AG09319 (cell line): ENCODE data around the gene PROX2.

Experiments
- DNase-seq: peaks from one replicate; pipeline ENCODE4 v3.0.0-alpha.2; 2010; ENCODE audit warnings: low read depth; ENCODE audit errors: extremely low read depth
- TF ChIP-seq, protein P1 (sequence below): IDR thresholded peaks from 2 replicates; pipeline ENCODE4 v1.5.1; 2011; ENCODE audit warnings: low read depth, mild to moderate bottlenecking, inconsistent platforms, low read length, moderate library complexity

The PROX2 gene

DNA sequence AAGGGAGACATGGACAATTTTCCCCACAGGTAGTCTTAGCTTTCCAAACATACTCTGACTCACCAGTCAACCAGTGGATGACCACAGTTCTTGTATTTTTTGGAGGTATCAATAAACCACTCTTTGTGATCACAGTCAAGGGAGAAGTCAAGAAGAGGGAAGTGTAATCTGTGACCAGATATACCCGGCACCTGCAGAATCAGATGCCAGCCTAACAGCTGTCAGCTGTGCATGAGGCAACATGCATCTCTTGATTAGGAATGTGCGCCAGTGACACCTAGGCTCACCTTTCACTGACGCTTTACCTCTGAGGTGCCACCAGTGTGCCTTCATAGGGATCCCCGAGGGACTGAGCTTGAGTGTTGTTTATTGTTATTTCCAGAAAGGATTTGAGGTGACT, 20.0 kb downstream of the PROX2 start:
- TF ChIP-seq, protein P1, sequence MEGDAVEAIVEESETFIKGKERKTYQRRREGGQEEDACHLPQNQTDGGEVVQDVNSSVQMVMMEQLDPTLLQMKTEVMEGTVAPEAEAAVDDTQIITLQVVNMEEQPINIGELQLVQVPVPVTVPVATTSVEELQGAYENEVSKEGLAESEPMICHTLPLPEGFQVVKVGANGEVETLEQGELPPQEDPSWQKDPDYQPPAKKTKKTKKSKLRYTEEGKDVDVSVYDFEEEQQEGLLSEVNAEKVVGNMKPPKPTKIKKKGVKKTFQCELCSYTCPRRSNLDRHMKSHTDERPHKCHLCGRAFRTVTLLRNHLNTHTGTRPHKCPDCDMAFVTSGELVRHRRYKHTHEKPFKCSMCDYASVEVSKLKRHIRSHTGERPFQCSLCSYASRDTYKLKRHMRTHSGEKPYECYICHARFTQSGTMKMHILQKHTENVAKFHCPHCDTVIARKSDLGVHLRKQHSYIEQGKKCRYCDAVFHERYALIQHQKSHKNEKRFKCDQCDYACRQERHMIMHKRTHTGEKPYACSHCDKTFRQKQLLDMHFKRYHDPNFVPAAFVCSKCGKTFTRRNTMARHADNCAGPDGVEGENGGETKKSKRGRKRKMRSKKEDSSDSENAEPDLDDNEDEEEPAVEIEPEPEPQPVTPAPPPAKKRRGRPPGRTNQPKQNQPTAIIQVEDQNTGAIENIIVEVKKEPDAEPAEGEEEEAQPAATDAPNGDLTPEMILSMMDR: no peak
- DNase-seq: no peak

GRCh38 chr14:74855021-74855420, 20.9 kb downstream of the PROX2 start:
- TF ChIP-seq, protein P1: no peak
- no peak for DNase-seq

- no peak for DNase-seq
- TF ChIP-seq, protein P1: no peak
Measured at GRCh38 chr14:74853581-74853980, 22.4 kb downstream of the PROX2 start.

GRCh38 chr14:74852922-74853530, 22.9 kb downstream of the PROX2 start:
- DNase-seq: peak; percentile 95
- TF ChIP-seq, protein P1: no peak

- no peak for DNase-seq
- TF ChIP-seq, protein P1: no peak
Measured at GRCh38 chr14:74848768-74849167, 27.2 kb downstream of the PROX2 start.

DNA sequence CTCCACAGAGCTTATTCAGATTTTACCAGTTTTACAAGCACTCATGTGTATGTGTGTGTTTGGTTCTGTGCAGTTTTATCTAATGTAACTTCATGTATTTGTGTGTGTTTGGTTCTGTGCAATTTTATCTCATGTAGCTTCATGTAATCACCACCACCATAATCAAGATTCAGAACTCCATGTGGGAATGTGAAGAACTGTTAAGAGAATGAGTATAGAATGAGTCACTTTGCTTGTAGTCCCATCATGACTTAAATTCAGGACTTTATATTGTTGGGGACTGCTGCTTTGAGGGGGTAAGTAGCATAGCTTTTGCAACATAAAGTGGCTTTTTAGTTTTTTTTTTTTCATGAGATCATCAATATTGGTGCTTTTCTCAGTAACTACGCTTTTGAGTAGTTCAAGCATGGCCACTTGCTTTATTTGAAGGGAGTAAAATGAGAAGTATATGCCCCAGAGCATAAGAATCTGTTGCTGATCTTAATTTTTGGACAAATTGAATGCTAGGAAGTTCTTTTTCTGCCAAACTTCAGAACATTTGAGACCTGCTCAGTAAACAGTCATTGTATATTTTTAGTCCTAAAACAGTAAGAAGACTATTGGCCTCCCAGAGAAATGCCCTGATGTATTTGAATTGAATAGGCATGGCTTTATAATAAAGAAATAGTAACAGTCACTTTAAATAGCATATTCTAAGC, 28.8 kb downstream of the PROX2 start:
- TF ChIP-seq, protein P1: no peak
- no peak for DNase-seq

DNA sequence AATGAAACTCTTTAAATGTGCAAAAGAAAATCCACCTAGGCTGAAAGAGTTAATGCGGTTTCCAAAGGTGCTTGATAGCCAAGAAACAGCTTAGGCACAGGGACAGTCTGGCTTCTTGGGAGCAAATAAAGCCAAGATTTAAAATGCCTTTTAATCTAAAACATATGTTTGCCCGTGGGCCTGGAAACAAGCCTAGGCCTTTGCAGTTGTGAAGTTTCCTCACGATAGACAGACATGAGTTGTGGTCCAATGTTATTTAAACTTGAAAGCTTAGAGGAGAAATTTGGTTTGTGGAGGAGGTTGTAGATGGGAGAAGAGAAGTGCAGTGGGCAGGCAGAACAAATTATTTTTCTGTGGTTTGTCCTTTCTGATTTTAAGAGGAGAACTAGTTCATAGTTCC, 29.8 kb downstream of the PROX2 start:
- TF ChIP-seq, protein P1: no peak
- DNase-seq: peak; percentile 79
